IgD-negative memory B cell (primary cell): ENCODE data around the gene CFAP68. TPM values are rescaled to one million over a fixed set of nuclear protein-coding genes. Genes with fewer than 3 reads are reported as not detected.
"Not testable (repeated sequence)": the region's sequence is repeated elsewhere in the genome, so short reads cannot be mapped to it uniquely, and the experiment has no call there.

ENCODE experiments used
- H3K27ac Mint-ChIP-seq, 3 donors: one replicate each; pipeline ENCODE4 v1.8.0; 2020 to 2022; ENCODE audit warnings: mild to moderate bottlenecking in 3 of 3, mixed read lengths in 3 of 3, moderate library complexity in 1 of 3
- H3K27me3 Mint-ChIP-seq: one replicate; pipeline ENCODE4 v1.8.0; 2021; ENCODE audit warnings: mixed read lengths
- H3K36me3 Mint-ChIP-seq: one replicate; pipeline ENCODE4 v1.8.0; 2020; ENCODE audit warnings: mild to moderate bottlenecking, mixed read lengths
- H3K4me1 Mint-ChIP-seq, 3 donors: one replicate each; pipeline ENCODE4 v1.8.0; 2020 to 2022; ENCODE audit warnings: mixed read lengths in 3 of 3, mild to moderate bottlenecking in 1 of 3
- H3K4me3 Mint-ChIP-seq, 4 donors: one replicate each; pipeline ENCODE4 v1.8.0; 2020 to 2022; ENCODE audit warnings: mild to moderate bottlenecking in 4 of 4, mixed read lengths in 4 of 4, moderate library complexity in 3 of 4
- H3K9me3 Mint-ChIP-seq, 3 donors: one replicate each; pipeline ENCODE4 v1.8.0; 2020 to 2021; ENCODE audit warnings: mixed read lengths in 3 of 3, mild to moderate bottlenecking in 1 of 3
- polyA plus RNA-seq: library from polyadenylated mRNA; unstranded; fragments of 300-500 nt; fragmentation: Illumina TruSeq; gene quantifications from one replicate; pipeline ENCODE4 v1.2.3, GENCODE V29; 2021

The CFAP68 gene
- polyA plus RNA-seq, 1 donor from 2014 or later = 25.7 TPM

DNA sequence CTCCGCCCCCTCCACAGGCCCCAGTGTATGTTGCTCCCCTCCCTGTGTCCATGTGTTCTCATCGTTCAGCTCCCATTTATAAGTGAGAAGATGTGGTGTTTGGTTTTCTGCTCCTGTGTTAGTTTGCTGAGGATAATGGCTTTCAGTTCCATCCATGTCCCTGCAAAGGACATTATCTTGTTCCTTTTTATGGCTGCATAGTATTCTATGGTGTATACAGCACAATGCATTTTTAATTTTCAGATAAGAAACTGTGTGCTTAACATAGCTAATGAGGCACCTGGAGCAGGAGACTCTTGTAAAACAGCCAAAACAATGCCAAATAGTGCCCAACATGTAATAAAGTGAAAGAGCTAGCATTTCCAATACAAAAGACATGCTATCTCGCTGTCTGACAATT is 29.7 kb upstream of the CFAP68 start:
- H3K9me3 Mint-ChIP-seq = no peaks in the 10 kb centered on the region
- H3K27me3 Mint-ChIP-seq = no peaks in the 10 kb centered on the region
- no peak overlapping the region for H3K4me3 Mint-ChIP-seq
- H3K27ac Mint-ChIP-seq = no peak overlapping the region
- H3K4me1 Mint-ChIP-seq = peaks cover 0 to 1% (median 0%) of the 10 kb centered on the region in 3 donors
- peaks cover 3% of the 10 kb centered on the region for H3K36me3 Mint-ChIP-seq

- H3K4me3 Mint-ChIP-seq = no peak overlapping the region
- no peak overlapping the region for H3K27ac Mint-ChIP-seq
Observed at GRCh38 chr11:111851067-111851466, 28.3 kb upstream of the CFAP68 start.

GRCh38 chr11:111851636-111852035 is 27.7 kb upstream of the CFAP68 start:
- H3K4me3 Mint-ChIP-seq = no peak overlapping the region
- peaks cover 7% of the 10 kb centered on the region for H3K36me3 Mint-ChIP-seq
- H3K9me3 Mint-ChIP-seq = no peaks in the 10 kb centered on the region
- no peaks in the 10 kb centered on the region for H3K27me3 Mint-ChIP-seq
- H3K4me1 Mint-ChIP-seq = peaks cover 0 to 1% (median 0%) of the 10 kb centered on the region in 3 donors
- H3K27ac Mint-ChIP-seq = peak overlapping the region in 1 of 3 donors; percentile 43

More at GRCh38 chr11:111851067-111851466, 28.3 kb upstream of the CFAP68 start:
- no peaks in the 10 kb centered on the region for H3K9me3 Mint-ChIP-seq
- H3K36me3 Mint-ChIP-seq = peaks cover 7% of the 10 kb centered on the region
- H3K27me3 Mint-ChIP-seq = no peaks in the 10 kb centered on the region
- H3K4me1 Mint-ChIP-seq = peaks cover 0 to 1% (median 0%) of the 10 kb centered on the region in 3 donors

DNA sequence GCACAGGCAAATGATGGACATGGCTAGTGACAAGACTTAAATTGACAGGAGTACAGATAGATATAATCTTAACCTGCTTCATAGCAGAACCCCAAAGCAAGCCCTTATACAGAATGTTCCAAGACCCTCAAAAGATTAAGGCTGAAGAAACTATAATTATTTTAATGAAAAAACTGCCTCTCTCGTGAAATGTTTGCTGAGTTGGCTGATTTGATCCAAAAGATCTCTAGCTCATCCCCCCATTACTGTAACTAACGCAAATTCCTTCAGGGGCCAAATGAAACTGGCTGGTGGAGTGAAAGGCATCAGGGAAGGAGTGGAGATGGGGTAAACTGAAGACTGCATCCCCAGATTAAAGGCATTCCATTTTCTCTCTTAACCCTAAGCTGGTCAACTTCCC is 27.2 kb upstream of the CFAP68 start:
- peaks cover 7% of the 10 kb centered on the region for H3K36me3 Mint-ChIP-seq
- no peaks in the 10 kb centered on the region for H3K9me3 Mint-ChIP-seq
- H3K4me1 Mint-ChIP-seq = peaks cover 0 to 1% (median 0%) of the 10 kb centered on the region in 3 donors
- H3K27me3 Mint-ChIP-seq = no peaks in the 10 kb centered on the region
- H3K4me3 Mint-ChIP-seq = no peak overlapping the region
- H3K27ac Mint-ChIP-seq = peak overlapping the region in 1 of 3 donors; percentile 43

DNA sequence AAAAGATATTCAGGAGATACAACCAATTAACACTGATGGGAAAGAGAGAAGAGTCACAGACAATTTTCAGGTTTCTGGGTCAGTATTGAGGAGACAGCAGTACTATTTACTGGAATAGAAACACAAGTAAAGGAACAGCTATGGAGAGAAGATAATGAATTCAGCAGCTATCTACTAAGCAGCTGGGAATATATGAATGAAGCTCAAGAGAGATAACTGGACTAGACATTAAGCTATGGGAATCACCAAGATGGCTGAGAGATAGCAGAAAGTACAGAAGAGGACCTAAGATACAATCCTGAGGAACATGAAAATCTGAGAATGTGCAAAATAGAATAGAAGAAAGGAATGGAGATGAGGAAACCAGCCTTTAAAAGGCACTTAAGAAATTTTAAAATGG is 23.8 kb upstream of the CFAP68 start:
- H3K4me1 Mint-ChIP-seq = peaks cover 0 to 2% (median 0%) of the 10 kb centered on the region in 3 donors

DNA sequence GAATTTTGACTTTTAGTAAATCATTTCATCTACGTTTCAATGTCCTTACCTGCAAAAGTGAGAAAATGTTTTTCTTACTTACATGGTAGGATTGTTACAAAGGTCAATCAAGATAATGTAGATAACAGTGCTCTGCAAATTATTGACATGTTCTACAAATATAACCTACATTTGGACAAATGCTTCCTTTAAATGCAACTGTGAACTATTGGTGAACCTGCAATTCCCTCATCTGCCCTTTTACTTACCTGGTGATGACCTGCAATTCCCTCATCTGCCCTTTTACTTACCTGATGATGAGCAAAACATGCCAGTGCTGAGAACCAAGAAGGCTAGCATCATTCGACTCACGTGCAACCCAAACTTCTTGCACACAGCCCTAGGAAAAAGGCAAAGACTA is 19.1 kb upstream of the CFAP68 start:
- Mint-ChIP-seq H3K9me3 (no peaks in the 10 kb centered on the region), H3K4me1 (peaks cover 0 to 2% (median 0%) of the 10 kb centered on the region in 3 donors), H3K36me3 (peaks cover 6% of the 10 kb centered on the region), H3K4me3 (no peak overlapping the region), H3K27ac (no peak overlapping the region), H3K27me3 (no peaks in the 10 kb centered on the region)

More for the DNA sequence above, 23.8 kb upstream of the CFAP68 start:
- H3K9me3 Mint-ChIP-seq = no peaks in the 10 kb centered on the region
- no peaks in the 10 kb centered on the region for H3K27me3 Mint-ChIP-seq
- H3K36me3 Mint-ChIP-seq = peaks cover 5% of the 10 kb centered on the region
- no peak overlapping the region for H3K4me3 Mint-ChIP-seq
- no peak overlapping the region for H3K27ac Mint-ChIP-seq

DNA sequence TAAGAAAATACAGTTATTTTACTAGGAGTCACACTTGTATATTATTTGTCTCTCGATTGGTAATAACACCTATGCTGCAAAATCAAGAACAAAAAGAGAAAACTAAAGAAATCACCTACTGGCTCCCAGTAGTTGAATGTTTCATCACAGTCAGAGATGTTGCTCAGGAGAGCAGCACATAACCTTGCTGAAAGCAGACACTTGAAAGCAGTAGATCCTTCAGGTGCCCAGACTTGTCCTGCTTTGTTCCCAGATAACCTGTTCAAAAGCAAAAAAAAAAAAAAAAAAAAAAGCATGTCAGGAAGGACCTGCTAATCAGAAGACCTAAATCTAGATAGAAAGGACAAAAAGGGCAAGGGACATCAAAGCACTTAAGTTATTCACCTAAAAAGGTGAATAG is 9.2 kb upstream of the CFAP68 start:
- H3K4me3 Mint-ChIP-seq = peak overlapping the region in 2 of 4 donors; percentile 51 to 89
- peaks cover 8% of the 10 kb centered on the region for H3K36me3 Mint-ChIP-seq
- H3K4me1 Mint-ChIP-seq = peaks cover 11 to 17% (median 14%) of the 10 kb centered on the region in 3 donors
- H3K27ac Mint-ChIP-seq = peak overlapping the region in 1 of 3 donors; percentile 89
- no peaks in the 10 kb centered on the region for H3K27me3 Mint-ChIP-seq
- H3K9me3 Mint-ChIP-seq = no peaks in the 10 kb centered on the region

GRCh38 chr11:111870522-111870885 is 8.8 kb upstream of the CFAP68 start:
- no peaks in the 10 kb centered on the region for H3K27me3 Mint-ChIP-seq
- H3K36me3 Mint-ChIP-seq = peaks cover 8% of the 10 kb centered on the region
- H3K4me3 Mint-ChIP-seq = peak overlapping the region; percentile 89 to 97 (median 94)

DNA sequence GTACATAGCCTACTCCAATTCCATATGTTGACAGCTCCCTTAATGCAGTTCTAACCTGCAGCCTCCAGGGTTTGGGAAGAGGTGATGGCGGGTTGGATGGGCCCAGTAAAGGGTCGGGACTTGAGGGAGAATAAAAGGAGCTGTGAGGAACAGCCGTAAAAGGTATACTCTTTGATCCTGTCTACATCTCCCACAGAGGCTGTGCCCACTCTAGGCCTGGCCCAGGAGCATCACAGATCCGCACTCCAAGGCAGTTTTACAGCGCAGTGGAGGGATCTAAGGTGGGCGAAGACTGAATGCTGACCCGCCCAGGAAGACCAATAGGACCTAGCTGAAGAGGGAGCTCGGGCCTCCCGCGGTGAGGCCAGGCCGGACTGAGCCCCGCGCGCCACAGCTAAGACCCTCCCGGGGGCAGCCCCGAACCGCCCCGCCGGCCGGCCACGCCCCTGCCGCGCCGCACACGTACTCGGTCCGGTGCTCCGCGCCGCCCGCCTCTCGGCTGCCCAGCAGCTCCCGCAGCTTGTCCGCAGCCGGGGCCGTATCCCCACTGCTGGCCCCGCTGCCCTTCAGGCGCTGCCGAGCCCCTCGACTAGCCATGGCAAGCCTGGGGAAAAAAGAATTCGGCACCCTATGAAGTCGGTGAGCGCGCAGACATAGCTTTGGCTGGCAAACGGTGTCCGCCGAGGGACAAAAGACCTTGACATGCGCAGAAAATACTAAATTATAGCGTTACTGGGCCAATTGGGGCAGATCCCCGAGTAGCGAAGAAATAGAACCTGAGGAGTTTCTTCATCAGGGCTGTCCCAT is 8.3 kb upstream of the CFAP68 start, which contains the start of gene ALG9:
Gene ALG9 (minus strand): TSS at position 696 of the 807 bp plus-strand sequence. CDS start 99 bp downstream, at position 597.
- H3K27me3 Mint-ChIP-seq = no peaks in the 10 kb centered on the region
- peak within 1 kb of the TSS; percentile 79 to 94 (median 89) for H3K27ac Mint-ChIP-seq
- peaks cover 11 to 17% (median 14%) of the 10 kb centered on the region in 3 donors for H3K4me1 Mint-ChIP-seq
- peaks cover 8% of the 10 kb centered on the region for H3K36me3 Mint-ChIP-seq
- peak within 1 kb of the TSS; percentile 89 to 97 (median 94) for H3K4me3 Mint-ChIP-seq
- H3K9me3 Mint-ChIP-seq = no peaks in the 10 kb centered on the region

More at GRCh38 chr11:111870522-111870885, 8.8 kb upstream of the CFAP68 start:
- peaks cover 11 to 17% (median 14%) of the 10 kb centered on the region in 3 donors for H3K4me1 Mint-ChIP-seq
- peak overlapping the region; percentile 79 to 94 (median 89) for H3K27ac Mint-ChIP-seq
- no peaks in the 10 kb centered on the region for H3K9me3 Mint-ChIP-seq

GRCh38 chr11:111871693-111872161 is 7.6 kb upstream of the CFAP68 start:
- H3K4me1 Mint-ChIP-seq = peaks cover 11 to 14% (median 13%) of the 10 kb centered on the region in 3 donors
- H3K27me3 Mint-ChIP-seq = no peaks in the 10 kb centered on the region
- no peaks in the 10 kb centered on the region for H3K9me3 Mint-ChIP-seq
- peaks cover 8% of the 10 kb centered on the region for H3K36me3 Mint-ChIP-seq
- peak overlapping the region; percentile 89 to 97 (median 94) for H3K4me3 Mint-ChIP-seq
- peak overlapping the region; percentile 79 to 94 (median 89) for H3K27ac Mint-ChIP-seq

DNA sequence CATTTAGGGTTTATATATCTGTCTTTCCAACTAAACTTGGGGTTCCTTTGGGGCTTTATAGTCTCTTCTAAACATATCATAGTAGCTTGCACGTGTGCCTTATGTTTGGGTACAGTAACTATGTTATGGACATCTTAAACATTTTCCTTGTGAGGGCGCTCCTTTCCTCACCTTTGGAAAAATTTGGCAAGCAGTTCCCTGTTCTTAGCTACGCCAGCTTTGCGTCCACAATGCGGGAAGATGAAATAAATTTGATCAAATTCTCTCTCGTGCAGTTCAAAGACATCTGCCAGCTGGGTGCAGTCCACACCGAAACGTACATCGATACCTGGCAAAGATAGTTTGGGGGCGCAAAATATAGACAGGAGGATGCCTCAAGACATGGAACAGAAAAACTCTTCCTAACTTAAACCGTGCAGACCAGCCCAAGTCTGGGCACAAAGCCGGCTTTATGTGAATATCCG is 924 bp upstream of the CFAP68 start:
- peak overlapping the region; percentile 95 to 100 (median 96) for H3K27ac Mint-ChIP-seq
- no peaks in the 10 kb centered on the region for H3K27me3 Mint-ChIP-seq
- no peaks in the 10 kb centered on the region for H3K9me3 Mint-ChIP-seq
- peaks cover 4% of the 10 kb centered on the region for H3K36me3 Mint-ChIP-seq
- peak overlapping the region; percentile 93 to 99 (median 98) for H3K4me3 Mint-ChIP-seq
- peaks cover 7 to 17% (median 17%) of the 10 kb centered on the region in 3 donors for H3K4me1 Mint-ChIP-seq

DNA sequence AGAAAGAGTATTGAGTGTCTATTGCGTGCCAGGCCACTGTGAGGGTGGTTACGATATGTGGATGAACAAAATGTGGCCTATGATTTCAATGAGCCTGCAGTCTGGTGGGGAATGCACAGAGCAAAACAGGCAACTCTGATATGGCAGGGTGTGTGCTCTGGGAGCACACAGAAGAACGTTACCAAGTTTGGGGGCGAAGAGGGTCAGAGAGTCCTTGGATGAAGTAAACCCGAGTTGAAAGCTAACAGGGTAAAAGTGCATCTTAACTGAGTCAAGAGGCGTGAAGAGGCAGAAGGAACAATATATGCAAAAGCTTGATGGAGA is 258 bp downstream of the CFAP68 start:
- H3K4me1 Mint-ChIP-seq = peaks cover 7 to 17% (median 17%) of the 10 kb centered on the region in 3 donors
- no peaks in the 10 kb centered on the region for H3K9me3 Mint-ChIP-seq
- H3K4me3 Mint-ChIP-seq = peak overlapping the region; percentile 93 to 99 (median 98)

DNA sequence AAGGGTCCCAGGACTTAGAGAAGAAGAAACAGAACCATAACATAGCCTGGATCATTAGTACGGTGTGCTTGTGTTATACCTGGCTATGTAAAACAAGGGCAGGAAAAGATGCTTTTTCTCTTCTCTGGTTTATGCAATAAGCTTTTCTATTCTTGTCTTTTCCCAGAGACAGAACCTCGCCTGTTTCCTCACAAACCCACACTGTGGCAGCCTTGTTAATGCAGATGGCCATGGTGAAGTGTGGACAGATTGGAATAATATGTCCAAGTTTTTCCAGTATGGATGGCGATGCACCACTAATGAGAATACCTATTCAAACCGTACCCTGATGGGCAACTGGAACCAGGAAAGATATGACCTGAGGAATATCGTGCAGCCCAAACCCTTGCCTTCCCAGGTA is 2.9 kb downstream of the CFAP68 start:
- peak overlapping the region in 1 of 3 donors; percentile 96 for H3K27ac Mint-ChIP-seq
- peaks cover 7 to 17% (median 13%) of the 10 kb centered on the region in 3 donors for H3K4me1 Mint-ChIP-seq
- no peaks in the 10 kb centered on the region for H3K27me3 Mint-ChIP-seq
- no peaks in the 10 kb centered on the region for H3K9me3 Mint-ChIP-seq
- H3K36me3 Mint-ChIP-seq = no peaks in the 10 kb centered on the region
- no peak overlapping the region for H3K4me3 Mint-ChIP-seq

More for the DNA sequence above, 258 bp downstream of the CFAP68 start:
- peak overlapping the region; percentile 95 to 100 (median 96) for H3K27ac Mint-ChIP-seq
- no peaks in the 10 kb centered on the region for H3K27me3 Mint-ChIP-seq
- peaks cover 4% of the 10 kb centered on the region for H3K36me3 Mint-ChIP-seq

GRCh38 chr11:111885053-111885452 is 5.7 kb downstream of the CFAP68 start:
- not testable (repeated sequence) for H3K4me1 Mint-ChIP-seq, H3K4me3 Mint-ChIP-seq, H3K9me3 Mint-ChIP-seq, H3K27ac Mint-ChIP-seq, H3K27me3 Mint-ChIP-seq, H3K36me3 Mint-ChIP-seq

GRCh38 chr11:111886032-111886431 is 6.7 kb downstream of the CFAP68 start:
- Mint-ChIP-seq H3K9me3 (no peaks in the 10 kb centered on the region), H3K27me3 (no peaks in the 10 kb centered on the region), H3K27ac (no peak overlapping the region), H3K4me1 (peaks cover 0 to 2% (median 1%) of the 10 kb centered on the region in 3 donors), H3K36me3 (peaks cover 4% of the 10 kb centered on the region), H3K4me3 (no peak overlapping the region)
